NOMO-1 treated with DMSO at 0.1 percent for 48 hours (cell line): ENCODE measurements around the gene PPM1J.
A peak's percentile ranks its signal among the peaks of the same experiment; 100 is the strongest.
"Not testable (repeated sequence)": the region's sequence is repeated elsewhere in the genome, so short reads cannot be mapped to it uniquely, and the experiment has no call there.

Experiments
- DNase-seq: peaks from one replicate; lab custom pipeline; 2025; ENCODE audit not compliant: unreplicated experiment; lab: John Stamatoyannopoulos, UW

PPM1J gene, protein sequence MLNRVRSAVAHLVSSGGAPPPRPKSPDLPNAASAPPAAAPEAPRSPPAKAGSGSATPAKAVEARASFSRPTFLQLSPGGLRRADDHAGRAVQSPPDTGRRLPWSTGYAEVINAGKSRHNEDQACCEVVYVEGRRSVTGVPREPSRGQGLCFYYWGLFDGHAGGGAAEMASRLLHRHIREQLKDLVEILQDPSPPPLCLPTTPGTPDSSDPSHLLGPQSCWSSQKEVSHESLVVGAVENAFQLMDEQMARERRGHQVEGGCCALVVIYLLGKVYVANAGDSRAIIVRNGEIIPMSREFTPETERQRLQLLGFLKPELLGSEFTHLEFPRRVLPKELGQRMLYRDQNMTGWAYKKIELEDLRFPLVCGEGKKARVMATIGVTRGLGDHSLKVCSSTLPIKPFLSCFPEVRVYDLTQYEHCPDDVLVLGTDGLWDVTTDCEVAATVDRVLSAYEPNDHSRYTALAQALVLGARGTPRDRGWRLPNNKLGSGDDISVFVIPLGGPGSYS

DNA sequence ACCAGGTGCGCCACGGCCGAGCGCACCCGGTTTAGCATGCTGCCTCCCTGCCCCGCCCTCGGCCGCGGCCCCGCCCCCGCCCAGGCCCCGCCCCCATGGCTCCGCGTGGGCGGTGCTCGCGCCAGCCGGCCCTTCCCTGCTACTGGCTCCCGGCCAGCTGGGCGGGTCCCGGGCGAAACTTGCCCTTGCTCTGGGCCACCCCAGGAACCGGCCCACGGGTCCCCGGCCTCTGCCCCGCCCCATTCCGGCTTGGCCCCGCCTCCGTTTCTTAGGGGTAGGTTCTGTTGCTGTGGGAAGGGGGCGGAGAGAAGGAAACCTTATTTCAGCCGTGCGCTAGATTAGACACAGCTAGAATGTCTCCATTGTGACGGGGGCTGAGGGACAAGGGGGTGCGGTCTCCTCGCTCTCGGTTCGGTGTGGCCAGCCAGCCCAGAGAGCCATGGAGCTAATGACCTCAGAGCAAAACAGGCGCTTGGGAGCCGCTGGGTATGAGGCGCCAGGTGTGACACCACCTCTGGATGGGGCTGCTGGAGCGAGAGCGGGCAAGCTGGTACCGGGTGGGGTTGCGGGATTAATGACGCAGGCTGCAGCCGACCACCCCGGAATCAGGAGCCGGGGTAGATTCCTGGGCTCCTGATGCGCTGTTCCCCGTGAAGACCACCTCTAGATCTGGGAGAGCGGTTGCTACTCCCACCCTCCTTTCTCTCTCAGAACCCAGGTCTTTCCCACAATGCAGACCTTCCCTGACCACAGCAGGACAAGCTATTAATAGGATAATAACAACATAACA lies at the start of gene PPM1J:
TSS of gene PPM1J (minus strand) at position 69 of the 790 bp plus-strand sequence. CDS start at position 38, 31 bp downstream.
- DNase-seq: peak; percentile 88

DNA sequence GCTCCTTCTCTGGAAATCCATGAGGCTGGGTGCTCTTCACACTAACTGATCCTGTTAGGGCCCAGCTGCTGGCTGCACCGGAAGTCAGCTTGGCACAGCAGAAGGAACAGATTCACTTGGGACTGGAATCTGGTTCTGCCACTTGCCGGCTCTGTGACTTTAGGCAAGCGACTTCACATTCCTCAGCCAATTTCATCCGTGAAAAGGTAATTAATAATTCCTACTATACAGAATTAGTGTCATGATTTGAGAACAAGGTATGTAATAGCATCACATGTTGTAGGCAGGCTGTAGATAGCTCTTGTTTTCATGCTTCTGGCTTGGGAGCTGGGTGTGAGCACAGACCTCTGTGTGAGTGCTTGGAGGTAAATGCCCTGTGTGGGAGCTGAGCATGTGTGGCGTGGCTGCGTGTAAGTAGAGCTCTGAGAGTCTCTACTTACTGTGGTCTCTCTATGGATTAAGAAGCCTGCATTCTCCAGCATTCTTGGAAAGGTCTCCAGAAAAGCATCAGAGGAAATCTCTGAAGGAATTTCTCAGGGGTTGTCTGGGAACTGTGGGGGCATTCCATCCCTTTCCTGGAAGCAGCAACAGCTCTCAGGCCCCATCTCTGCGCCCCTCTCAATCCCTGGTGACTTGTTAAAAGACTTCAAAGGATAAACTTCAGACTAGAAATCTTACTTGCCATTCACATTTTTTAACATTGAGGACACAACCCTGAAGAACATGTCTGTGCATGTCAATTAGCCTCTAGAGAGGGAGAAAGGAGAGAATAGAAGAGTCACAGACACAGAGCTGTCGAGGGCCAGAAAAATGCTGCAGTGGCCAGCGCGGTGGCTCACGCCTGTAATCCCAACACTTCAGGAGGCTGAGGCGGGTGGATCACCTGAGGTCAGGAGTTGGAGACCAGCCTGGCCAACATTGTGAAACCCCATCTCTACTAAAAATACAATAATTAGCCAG lies 47.7 kb upstream of the PPM1J start:
- no peak for DNase-seq

DNA sequence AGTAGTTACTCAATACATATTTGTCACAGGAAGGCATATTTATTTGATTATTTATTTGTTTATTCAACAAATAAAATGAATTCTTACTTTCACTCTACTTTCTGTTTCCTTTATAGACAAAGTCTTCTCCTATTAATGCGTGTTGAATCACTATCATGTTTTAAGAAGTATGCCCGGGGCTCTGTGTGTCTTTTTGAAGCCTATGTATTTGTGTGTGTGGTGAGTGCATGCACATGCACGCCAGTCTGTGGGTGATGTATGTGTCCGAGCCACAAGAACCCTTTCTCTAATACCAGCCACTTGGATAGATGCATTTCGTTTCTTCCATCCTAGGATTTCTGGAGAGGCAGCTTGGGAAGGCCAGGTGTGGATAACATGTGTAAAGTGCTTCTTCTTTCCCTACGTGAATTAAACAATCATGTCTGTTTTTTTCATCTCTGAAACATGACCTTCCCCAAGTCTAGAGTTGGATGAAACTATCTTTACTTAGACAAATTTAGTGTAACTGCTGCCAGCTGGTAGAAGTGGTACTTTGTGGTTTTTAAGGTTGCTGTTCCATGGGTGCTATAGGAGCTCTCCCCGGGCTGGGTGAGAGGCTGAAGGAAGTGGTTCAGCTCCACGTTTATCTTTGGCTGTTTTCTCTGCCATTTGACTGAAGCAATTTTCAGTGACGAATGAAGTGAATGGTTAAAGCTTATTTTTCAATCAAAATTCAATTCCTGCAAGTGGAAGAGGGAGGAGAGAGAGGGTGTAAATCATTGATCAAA lies 46.8 kb upstream of the PPM1J start:
- DNase-seq: no peak

DNA sequence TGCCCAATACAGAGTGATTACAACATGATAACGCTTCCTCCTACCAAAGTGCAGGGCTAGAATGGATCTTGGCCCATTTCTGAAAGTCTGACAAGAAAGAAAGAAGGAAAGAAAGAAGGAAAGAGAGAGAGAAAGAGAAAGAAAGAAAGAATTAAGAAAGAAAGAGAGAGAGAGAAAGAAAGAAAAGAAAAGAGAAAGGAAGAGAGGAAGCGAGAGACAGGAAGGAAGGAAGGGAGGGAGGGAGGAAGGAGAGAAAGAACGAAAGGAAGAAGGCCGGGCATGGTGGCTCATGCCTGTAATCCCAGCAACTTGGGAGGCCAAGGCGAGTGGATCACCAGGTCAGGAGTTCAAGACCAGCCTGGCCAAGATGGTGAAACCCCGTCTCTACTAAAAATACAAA lies 44.1 kb upstream of the PPM1J start:
- no peak for DNase-seq

DNA sequence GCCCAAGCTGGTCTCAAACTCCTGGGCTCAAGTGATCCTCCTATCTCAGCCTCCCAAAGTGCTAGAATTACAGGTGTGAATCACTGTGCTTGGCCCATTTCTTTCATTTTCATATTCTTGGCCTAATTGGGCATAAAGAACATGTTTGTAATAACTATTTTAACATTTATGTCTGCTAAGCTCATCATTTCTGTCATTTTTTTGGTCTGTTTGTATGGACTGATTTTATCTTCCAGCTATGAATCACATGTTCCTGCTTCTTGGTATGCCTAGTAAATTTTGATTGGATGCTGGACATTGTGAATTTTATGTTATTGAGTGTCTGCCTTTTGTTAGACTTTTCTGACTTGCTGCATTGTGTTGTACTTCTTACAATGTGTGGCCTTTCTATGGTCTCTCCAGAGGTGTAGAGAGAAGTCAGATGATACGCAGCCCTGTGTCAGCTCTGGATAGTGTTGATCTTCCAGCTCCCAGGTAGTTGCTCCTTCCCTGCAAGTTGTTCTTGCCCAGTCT lies 39.0 kb upstream of the PPM1J start:
- DNase-seq: no peak

DNA sequence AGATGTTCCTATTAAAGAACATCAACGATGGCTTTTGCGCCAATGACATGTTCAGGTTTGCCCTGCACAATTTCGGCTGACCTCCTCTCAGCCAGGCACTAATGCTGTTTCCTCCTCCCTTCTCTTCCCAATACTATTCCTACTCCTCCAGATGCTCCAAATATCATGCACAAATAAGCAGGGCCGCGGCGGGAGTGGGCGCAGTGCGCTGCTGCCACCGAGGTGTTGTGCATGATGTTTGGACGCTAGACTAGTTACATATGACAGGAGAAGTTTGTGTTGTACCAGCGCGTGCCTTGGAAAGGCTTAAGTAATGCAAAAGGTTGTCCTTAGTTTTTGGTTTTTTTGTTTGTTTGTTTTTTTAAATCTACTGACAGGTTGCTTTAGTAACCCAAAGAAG lies 33.3 kb upstream of the PPM1J start:
- no peak for DNase-seq

DNA sequence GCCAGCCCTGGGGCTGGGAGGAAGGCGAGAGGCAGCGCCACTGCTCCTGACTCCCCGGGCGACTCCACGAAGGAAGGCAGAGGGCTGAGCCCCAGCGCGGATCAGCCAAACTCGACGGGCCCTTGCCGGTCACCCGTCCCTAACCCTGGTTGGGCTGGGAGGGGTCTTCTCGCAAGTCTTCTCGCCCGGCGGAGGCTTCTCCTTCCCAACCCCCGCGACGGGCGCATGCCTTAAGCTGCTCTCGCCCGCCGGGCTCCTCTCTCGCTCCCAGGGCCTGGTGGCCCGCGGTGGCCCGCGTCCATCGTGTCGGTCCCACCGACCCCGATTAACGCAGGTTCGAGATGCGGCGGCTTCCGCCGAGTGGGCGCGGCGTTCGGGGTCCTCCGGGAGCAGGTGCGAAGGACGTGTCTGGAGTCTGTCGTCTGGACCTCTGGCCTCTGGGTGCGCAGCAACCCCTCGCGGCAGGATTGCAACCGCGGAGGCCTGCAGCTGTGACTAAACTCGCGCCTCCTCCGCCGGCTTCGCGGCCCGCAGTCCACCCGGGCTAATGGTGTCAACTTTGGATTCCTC lies 29.0 kb upstream of the PPM1J start:
- no peak for DNase-seq

DNA sequence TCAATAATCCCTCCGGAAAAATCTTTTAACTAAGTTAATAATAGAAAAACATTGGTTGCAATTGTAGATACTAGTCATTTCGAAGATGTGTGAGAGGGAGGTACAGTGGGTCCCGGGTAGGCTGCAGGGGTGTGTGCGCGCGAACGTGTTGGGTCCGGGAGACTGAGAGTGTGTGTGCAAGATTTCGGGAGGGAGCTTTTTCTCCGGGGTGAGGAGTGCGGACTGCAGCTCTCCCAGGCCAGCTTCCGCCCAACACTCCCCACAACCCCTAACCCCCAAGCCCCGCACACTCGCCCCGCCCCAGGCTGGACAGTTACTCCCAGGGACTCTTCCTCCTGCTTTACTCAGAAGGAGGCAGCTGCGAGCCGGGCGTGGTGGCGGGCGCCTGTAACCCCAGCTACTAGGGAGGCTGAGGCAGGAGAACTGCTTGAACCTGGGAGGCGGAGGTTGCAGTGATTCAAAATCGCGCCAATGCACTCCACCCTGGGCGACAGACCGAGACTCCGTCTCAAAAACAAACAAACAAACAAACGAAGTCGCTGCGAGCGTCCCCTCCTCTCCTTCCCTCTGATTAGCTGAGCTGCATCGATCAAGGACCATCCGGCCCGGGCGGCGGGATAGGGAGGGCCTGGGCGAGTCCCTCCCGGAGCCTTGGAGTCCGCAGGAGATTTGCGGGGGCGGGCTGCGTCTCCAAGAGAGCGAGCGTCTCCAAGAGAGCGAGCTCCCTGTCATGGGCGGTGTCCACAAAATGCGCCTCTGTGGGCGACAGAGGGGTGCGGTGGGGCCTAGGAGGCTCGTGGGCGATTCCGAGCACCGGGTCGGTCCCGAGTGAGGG lies 28.3 kb upstream of the PPM1J start:
- DNase-seq: no peak

DNA sequence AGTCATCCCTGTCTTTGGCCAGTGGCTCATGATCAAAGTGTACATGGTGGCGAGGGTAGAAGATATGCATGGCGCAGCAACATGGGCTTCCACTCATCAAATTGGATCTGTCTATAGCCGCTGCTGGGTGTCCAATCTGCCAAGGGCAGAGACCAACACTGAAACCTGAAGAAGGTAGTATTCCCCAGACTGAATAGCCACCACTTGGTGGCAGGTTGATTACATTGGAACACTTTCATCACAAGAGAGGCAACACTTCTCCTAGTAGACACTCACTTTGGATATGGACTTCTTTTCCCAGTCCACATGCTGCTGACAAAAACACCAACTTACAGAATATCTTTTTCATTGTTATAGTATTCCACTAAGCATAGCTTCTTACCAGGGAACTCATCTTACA lies 22.4 kb upstream of the PPM1J start:
- no peak for DNase-seq

DNA sequence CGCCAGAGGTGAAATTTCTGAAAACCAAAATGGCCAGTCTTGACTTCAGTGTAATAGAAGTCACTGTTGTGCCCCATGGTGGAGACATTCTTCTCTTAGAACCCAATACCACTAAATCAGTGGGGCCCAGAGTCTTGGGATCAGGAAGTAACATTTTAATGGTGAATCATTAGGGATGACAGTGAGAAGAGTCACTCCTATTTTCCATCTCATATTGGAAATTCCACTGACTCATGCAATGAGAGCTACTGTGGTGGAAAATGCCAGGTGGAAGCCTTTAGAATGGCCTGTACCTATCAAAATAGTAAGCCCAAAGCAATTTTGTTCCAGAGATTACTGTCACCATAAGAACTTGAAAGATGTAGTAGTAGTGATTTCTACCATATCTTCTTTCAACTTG lies 20.6 kb upstream of the PPM1J start:
- no peak for DNase-seq

DNA sequence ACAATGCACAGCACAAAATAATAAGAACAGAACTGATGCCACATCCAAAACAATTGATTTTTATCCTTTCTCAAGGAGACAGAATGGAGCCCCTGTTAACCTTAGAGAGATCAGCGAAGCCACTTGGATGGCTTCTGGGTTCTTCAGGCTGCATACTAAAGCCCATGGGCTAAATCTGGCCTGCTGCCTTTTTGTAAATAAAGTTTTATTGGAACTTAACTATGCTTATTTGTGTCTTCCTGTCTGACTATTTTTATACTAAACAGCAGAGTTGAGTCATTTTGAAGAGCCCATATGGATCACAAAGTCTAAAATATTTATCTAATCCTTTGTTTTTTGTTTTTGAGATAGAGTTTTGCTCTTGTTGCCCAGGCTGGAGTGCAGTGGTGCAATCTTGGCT lies 16.3 kb upstream of the PPM1J start:
- no peak for DNase-seq

DNA sequence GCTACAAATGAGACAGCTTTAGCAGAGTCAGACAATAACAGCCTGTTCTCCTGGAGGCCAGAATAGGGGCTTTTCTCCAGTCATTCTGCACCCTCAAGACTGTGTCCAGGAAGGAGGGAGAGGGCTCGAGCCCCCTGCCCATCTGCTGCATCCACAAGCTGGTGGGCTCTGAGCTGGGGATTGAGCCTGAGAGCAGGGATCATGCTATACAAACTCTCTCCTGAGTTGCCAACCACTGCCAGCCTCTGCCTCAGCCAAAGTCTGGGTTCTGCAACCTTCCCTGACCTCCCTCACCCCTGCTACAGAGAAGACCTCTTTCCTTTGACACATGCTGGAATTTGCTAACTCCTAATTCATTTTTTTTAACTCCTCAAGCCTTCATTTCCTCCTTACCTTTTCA lies 14.8 kb upstream of the PPM1J start:
- DNase-seq: no peak

DNA sequence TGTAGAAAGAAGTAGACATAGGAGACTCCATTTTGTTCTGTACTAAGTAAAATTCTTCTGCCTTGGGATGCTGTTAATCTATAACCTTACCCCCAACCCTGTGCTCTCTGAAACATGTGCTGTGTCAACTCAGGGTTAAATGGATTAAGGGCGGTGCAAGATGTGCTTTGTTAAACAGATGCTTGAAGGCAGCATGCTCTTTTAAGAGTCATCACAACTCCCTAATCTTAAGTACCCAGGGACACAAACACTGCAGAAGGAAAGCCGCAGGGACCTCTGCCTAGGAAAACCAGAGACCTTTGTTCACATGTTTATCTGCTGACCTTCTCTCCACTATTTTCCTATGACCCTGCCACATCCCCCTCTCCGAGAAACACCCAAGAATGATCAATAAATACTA lies 13.9 kb upstream of the PPM1J start:
- not testable (repeated sequence) for DNase-seq

DNA sequence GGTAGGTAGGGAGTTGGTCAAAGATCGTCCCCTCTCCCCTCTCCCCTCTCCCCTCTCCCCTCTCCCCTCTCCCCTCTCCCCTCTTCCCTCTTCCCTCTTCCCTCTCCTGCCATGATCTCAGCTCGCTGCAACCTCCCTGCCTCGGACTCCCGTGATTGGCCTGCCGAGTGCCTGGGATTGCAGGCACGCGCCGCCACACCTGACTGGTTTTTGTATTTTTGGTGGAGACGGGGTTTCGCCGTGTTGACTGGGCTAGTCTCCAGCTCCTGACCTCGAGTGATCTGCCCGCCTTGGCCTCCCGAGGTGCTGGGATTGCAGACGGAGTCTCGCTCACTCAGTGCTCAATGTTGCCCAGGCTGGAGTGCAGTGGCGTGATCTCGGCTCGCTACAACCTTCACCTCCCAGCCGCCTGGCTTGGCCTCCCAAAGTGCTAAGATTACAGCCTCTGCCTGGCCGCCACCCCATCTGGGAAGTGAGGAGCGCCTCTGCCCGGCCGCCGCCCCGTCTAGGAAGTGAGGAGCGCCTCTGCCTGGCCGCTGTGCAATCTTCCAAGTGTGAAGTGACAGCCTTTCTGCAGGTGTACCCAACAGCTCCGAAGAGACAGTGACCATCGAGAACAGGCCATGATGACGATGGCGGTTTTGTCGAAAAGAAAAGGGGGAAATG lies 13.3 kb upstream of the PPM1J start:
- DNase-seq: not testable (repeated sequence)

DNA sequence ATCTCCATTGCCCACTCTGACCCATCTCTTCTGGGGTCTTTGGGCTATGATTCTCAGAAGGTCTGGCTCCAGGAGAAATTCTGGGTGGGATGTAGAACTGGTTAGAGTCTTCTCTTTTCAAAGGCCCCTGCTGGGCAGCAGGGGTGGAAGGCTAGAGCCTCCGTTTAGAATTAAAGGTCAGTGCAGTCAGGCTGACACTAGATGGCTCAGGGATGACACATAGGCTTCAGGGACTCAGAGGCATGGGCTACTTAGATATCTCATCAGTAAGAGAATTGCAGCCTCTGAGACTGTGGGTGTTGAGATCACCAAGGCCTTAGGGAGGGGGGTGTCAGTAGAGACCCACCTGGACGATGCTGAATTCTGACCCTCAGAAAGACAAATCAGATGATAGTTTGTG lies 12.6 kb upstream of the PPM1J start:
- no peak for DNase-seq

DNA sequence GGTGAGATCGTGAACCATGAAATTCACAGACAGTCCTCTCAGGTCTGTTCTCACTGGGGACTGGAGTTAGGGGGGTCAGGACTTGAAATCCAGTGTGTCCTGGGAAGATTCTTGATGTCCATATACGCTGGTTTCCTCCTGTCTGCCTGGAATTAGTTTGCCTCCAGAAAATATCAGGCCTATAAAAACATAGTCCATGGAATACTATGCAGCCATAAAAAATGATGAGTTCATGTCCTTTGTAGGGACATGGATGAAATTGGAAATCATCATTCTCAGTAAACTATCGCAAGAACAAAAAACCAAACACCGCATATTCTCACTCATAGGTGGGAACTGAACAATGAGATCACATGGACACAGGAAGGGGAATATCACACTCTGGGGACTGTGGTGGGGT lies 9.1 kb upstream of the PPM1J start:
- not testable (repeated sequence) for DNase-seq

DNA sequence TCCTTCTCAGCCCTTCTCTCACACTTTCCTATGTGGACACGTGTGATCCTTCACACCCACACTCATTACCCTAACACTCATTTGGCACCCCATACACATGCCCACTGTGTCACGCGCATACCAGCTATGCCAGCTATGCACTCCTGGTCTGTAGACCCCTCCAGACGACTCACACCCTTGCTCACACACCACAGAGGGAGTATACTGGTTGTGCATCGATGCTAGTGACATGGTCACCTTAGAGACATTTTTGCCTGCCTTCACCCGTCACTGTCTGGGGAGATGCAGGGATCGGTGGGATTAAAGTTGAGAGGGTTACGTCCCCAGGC lies 8.3 kb upstream of the PPM1J start:
- no peak for DNase-seq
